ENCODE measurements around the gene NEAT1. TPM values are rescaled to one million over a fixed set of nuclear protein-coding genes. Genes with fewer than 3 reads are reported as not detected.
"Not testable (repeated sequence)": the region's sequence is repeated elsewhere in the genome, so short reads cannot be mapped to it uniquely, and the experiment has no call there.

NEAT1 gene
- total RNA-seq, 1 donor from 2014 or later: 23.7 TPM

GRCh38 chr11:65404638-65405339 lies 17.8 kb upstream of the NEAT1 start:
- peak; percentile 65 to 84 for DNase-seq (ENCODE audit: low read depth in 2 of 2)

GRCh38 chr11:65410936-65411680 lies 11.5 kb upstream of the NEAT1 start:
- no peak for DNase-seq (ENCODE audit: low read depth in 2 of 2)

GRCh38 chr11:65411681-65412070 lies 10.9 kb upstream of the NEAT1 start:
- no peak for DNase-seq (ENCODE audit: low read depth in 2 of 2)

DNA sequence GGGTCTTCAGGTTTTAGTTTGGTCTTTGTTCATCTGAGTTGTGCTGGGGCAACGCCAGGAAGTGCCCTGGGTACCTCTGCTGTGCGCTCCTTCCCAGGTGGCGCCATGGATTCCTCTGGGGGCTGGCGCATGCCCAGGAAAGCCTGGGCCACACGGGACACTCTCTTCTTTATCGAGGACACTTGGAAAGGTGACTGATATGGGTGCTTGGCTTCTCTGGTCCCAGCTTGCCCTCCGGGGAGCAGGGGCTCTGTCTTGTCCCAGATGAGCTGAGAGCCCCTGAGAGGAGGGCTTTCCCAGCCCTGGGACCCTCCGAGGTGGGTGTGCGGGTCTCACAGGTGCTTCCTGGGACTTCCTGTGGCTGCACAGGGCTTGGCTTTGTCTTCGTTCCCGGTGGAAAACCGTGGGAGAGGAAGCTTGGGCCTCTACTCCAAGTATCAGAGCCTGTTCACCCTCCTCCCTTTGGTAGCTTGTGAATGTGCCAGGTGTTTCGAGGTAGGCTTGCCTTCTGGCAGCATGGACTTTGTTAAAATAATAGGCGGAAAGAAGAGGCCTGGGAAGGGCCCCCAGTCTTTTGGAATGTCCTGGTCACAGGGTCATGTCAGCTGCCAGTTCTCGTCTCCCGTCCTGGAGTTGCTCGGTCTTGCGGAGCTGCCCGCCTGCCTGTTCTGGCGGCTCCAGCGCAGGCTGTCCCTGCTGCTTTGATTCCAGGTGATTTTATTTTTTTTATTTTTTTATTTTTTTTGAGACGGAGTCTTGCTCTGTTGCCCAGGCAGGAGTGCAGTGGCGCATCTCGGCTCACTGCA lies 10.1 kb upstream of the NEAT1 start:
- peak in 1 of 2 donors; percentile 28 for DNase-seq (ENCODE audit: low read depth in 2 of 2)

DNA sequence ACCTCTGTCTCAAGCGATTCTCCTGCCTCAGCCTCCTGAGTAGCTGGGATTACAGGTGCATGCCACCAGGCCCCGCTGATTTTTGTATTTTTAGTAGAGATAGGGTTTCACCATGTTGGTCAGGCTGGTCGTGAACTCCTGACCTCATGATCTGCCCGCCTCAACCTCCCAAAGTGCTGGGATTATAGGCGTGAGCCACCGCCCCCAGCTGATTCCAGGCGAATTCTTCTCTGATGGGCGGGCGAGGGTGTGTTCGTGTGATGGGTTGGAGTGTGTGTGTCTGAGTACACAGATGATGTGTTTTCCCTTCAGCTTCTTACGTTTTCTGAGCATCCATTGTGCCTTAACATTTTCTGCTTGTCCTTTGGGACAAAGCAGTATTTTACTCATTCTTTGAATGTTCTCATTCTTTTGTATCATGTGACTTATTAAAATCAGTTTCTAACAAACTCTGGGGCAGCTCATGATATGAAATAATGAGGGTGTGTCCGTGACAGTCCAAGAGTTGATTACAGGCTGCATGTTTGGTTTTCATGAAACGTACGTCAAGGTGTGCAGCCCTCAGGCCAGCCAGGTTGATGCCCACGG lies 9.4 kb upstream of the NEAT1 start:
- DNase-seq (ENCODE audit: low read depth in 2 of 2): not testable (repeated sequence)

DNA sequence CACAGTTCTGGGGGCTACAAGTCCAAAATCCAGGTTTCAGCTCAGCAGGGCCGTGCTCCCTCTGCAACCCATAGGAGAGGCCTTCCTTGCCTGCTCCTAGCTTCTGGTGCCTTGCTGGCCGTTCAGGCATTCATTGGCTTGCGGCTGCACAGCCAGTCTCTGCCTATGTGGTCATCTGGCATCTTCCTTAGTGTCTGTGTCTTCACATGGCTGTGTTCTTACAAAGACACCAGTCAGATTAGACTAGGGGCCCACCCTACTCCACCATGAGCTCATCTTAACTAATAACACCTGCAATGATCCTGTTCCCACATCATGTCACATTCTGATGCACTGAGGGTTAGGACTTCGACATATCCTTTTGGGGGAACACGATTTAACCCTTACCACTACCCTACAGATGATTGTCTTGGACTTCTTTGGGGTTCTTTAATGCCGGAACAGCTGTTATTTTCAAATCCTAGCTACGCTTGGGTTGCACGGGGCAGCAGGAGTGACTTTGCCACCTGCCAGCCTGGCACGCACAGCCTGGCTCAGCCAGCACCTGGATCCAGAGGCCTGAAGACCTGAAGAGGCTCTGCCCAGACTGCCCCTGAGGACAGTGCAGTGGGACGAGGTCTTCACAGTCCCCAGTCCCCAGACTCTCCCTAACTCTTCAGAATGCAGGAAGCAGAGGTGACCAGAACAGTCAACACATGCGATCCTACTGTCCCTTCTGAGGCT lies 7.7 kb upstream of the NEAT1 start:
- no peak for DNase-seq (ENCODE audit: low read depth in 2 of 2)

GRCh38 chr11:65415499-65416340 lies 6.9 kb upstream of the NEAT1 start:
- no peak for DNase-seq (ENCODE audit: low read depth in 2 of 2)

- DNase-seq (ENCODE audit: low read depth in 2 of 2): peak; percentile 70 to 86
Observed at GRCh38 chr11:65416341-65416824, 6.2 kb upstream of the NEAT1 start.

GRCh38 chr11:65416841-65417701 lies 5.5 kb upstream of the NEAT1 start:
- peak in 1 of 2 donors; percentile 23 for DNase-seq (ENCODE audit: low read depth in 2 of 2)

DNA sequence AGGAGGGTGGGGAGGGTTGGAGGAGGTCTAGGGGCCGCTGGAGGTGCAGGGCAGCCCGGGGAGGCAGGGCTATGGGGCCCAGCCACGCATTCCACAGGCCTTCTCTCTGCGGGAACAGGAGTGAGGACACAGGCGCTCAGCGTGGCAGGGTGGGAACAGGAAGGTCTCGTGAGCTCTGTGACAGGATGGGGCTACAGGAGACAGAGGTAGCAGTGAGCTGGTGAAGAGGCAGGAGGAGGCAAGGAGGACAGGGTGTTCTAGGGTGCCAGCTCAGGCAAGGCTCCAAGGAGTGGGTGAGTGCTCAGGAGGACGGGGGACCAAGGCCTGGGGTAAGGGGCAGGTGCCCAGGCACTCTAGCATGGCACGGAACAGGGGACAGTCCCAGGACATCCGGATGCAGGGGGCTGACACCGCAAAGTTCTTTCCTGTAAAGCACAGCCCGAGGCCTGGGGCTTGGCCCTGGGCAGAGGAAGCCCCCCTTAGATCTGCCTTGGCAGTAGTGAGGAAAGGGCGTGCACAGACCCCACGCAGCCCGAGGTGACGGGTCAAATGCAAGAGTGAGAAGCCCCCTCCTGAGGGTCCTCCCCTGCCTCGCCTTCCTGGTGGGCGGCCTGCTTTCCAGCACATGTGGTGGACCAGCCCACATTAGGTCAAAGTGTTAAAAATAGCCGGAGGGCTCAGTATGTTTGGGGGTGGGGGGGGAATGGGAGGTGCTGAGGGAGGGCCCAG lies 4.7 kb upstream of the NEAT1 start:
- DNase-seq (ENCODE audit: low read depth in 2 of 2): peak in 1 of 2 donors; percentile 55

- DNase-seq (ENCODE audit: low read depth in 2 of 2): no peak
Observed at GRCh38 chr11:65418431-65418680, 4.2 kb upstream of the NEAT1 start.

GRCh38 chr11:65418681-65419459 lies 3.7 kb upstream of the NEAT1 start:
- peak; percentile 97 to 99 for DNase-seq (ENCODE audit: low read depth in 2 of 2)

- no peak for DNase-seq (ENCODE audit: low read depth in 2 of 2)
Observed at GRCh38 chr11:65419460-65419771, 3.2 kb upstream of the NEAT1 start.

GRCh38 chr11:65419772-65420481 lies 2.7 kb upstream of the NEAT1 start:
- DNase-seq (ENCODE audit: low read depth in 2 of 2): peak in 1 of 2 donors; percentile 93

DNA sequence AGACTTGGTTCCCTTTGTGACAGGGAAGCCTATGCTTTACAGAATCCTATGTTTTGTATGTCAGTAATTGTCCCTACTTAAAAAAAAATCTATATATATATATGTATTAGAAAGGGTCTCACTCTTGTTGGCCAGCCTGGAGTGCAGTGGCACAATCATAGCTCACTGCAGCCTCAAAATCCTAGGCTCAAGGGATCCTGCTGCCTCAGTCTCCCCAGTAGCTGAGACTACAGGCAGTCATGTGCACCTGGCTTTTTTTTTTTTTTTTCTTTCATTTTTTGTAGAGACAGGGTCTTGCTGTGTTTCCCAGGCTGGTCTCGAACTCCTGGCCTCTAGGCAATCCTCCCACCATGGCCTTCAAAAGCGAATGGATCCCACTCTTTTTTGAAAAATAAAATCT lies 2.1 kb upstream of the NEAT1 start:
- no peak for DNase-seq (ENCODE audit: low read depth in 2 of 2)

DNA sequence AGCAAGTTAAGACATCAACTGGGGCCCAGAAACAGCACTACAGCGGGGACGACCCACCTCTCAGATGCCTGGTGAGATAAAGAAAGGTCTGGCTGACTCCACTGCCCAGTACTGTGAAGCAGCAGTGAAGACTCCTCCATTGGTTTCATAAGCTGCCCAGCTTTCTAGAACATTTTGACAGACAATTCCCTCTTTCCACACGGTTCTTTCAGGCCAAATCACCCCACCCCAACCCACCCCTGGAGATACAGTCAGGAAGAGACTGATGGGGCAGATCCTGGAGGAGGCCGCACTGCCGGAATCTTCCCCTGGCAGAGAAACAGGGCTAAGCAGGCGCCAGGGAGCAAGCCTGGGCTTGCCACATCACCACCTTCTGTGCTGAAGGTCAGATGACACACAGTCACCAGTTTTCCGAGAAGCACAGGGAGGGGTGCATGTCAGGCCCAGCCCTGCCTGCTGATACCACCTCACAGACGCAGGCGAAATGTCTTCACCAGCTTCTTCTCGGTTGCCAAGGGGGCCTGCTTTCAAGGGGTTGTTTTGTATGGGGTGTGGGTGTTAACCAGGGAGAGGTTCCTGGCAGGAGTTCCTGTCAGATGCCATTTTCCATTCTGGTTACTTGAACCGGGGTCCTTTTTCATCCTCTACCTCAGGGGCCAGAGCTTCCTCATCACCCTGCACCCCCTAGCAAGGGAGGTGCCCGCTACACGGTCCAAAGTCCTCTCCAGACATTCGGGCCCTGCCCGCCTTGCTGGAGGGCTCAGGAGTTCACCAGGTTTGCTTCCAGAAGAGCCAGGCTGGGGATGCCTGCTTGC lies 1.4 kb upstream of the NEAT1 start:
- DNase-seq (ENCODE audit: low read depth in 2 of 2): peak; percentile 87 to 98

Data from dermis microvascular lymphatic vessel endothelial cell (primary cell).